A204.1 (cell line): ENCODE results near the gene SNAP91.
A peak's percentile ranks its signal among the peaks of the same experiment; 100 is the strongest.

ENCODE experiments used
- FAIRE-seq: peaks from 2 replicates; lab custom pipeline; 2012; peaks lifted over from hg19 to GRCh38; lab: Jason Lieb, UNC

Gene SNAP91

DNA sequence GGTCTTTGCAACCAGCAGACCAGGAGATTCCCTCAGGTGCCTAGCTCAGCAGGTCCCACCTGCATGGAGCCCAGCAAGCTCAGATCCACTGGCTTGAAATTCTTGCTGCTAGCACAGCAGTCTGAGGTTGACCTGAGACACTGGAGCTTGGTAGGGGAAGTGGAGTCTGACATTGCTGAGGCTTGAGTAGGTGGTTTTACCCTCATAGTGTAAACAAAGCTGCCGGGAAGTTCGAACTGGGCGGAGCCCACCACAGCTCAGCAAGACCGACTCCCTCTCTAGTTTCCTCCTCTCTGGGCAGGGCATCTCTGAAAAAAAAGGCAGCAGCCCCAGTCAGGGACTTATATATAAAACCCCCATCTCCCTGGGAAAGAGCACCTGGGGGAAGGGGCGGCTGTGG lies 162.3 kb downstream of the SNAP91 start:
- no peak for FAIRE-seq

DNA sequence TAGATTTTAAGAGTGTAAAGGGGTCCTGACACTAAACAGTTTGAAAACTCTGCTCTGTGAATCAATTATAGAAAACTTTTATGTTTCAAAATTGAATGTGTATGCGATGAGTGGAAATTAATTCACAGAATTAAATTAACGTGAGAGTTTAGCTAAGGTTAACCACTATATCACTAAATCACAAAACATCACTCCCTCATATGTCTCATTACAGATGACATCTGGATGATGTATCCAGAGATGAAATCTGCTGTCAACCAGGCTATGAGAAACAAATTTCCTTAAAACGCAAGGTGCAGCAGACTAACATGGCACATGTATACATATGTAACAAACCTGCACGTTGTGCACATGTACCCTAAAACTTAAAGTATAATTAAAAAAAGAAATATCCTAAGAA lies 169.2 kb downstream of the SNAP91 start:
- FAIRE-seq = no peak

DNA sequence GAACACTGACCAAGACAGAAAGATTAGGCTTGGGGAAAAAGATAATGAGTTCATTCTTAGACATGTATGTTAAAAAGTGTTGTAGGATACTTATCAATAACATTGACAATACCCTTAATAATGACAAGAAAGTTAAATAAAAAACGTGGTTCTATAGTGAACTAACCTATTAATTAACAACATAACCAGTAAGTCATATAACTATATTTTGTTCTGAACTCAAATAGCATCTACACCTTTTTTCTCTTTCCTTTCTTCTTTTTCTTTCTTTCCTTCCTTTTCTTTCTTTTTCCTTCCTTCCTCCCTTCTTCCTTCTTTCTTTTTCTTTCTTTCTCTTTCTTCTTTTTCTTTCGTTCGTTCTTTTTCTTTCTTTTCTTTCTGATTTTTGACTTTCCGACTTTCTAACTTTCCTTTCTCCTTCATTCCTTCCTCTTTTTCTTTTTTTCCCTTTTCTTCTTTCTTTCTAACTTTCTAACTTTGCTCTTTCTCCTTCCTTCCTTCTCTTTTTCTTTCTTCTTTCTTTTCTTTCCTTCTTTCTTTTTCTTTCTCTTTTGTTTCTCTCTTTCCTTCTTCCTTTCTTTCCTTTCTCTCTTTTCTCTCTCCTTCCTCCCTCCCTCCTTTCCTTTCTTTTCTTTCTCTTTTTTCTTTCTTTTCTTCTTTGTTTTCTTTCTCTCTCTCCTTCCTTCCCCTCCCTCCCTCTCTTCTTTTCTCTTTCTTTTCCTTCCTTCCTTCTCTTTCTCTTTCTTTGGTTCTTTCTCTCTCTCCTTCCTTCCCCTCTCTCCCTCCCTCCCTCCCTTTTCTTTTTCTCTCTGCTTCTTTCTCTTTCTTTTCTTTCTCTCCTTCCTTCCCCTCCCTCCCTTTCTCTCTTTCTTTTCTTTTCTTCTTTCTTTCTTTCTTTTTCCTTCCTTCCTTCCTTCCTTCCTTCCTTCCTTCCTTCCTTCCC lies 172.0 kb downstream of the SNAP91 start:
- FAIRE-seq = no peak

DNA sequence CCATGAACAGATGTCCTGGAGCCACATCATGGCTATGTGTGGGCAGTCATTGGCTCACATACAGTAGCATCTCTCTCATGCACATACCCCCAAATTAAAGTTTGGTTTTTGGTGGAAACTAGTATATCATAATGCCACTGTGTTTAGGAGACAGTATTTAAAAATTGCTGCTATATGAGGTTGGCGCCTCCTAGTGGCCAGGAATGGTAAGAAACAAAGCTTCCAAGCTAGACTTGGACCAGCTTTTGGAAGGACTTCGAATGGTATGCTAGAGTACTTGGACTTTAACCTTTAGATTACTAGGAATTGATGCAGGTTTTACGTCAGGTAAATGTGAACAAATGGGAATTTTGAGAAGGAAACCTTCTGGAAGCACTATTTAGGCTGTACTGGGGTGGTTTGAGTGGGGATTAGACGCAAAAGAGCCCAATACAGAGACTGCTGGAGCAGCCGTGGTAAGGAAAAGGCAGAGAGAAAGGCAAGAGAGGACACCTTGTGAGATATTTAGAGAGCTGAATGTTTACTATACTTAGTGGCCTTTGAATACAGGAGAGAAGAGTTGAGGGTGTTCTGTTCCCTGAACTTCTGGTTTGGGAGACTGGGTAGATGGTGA lies 172.8 kb downstream of the SNAP91 start:
- no peak for FAIRE-seq

GRCh38 chr6:83518816-83519480 lies 190.0 kb downstream of the SNAP91 start:
- no peak for FAIRE-seq

DNA sequence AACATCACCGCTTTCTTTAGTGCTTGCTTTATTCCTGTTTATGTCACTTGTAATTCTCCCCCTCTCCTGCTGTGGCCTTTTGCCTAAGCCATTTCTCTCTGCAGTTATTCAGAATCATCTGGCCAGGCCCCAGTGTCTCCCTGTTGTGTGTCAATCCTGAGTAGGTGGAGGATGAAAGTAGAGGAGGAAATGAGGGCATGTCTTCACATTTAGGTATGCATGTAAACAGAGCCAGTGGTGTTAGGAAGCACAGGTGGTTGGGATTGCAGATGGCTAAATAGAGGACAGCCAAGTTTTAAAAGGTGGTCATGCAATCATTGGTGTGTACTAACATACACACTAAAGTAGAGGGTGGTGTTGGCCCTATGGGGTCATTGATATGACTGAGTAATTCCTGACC lies 191.4 kb downstream of the SNAP91 start:
- FAIRE-seq = no peak

DNA sequence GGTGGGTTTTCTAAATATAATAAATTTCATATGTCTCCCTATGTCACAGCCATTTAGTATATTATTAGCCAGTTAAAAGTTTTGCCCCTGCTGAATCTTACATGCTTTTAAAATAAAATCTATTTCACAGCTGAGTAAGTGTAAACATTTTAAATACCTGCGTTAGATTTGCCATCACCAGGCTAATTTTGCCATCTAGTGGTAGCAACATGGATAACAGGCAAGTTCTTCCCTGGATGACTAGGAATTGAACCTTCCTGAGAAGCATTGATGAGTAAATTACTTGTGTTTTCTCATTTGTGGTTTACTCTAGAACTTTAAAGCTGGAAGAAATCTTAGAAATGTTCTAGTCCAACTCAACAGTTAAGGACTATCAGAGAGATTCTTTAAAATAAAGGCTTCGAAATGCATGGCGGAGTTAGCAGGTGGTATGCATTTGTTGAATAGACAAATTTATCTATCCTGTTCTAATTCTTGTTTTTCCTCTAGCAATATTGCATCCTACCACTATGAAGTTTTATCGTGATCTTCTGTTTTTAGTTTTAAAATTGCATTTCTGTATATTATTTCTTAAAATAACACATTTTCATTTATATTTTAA lies 193.9 kb downstream of the SNAP91 start:
- FAIRE-seq = peak; percentile 95

- no peak for FAIRE-seq
Observed at GRCh38 chr6:83514466-83514865, 194.4 kb downstream of the SNAP91 start.

- no peak for FAIRE-seq
Observed at GRCh38 chr6:83511901-83512681, 196.8 kb downstream of the SNAP91 start, which contains the start of gene PRSS35. TSS of gene PRSS35 (plus strand) at chr6:83512534. CDS start at chr6:83523442, 10,908 bp downstream.

DNA sequence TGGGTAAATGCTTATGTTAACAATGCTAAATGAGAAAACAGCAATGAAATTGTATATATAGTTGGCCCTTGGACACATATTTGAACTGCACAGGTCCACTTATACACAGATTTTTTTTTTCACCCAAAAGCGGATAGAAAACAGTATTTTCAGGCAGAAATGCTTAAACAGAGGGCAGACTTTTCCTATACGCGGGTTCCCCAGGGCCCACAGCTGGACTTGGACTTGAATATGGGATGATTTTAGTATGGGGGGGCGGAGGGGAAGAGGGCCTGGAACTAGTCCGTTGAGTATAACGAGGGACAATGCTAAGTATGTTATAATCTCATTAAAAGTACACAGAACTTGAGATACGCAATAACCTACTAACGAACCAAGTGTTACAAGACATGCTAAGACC lies 197.6 kb downstream of the SNAP91 start:
- no peak for FAIRE-seq

GRCh38 chr6:83510791-83511190 lies 198.1 kb downstream of the SNAP91 start:
- FAIRE-seq = no peak

DNA sequence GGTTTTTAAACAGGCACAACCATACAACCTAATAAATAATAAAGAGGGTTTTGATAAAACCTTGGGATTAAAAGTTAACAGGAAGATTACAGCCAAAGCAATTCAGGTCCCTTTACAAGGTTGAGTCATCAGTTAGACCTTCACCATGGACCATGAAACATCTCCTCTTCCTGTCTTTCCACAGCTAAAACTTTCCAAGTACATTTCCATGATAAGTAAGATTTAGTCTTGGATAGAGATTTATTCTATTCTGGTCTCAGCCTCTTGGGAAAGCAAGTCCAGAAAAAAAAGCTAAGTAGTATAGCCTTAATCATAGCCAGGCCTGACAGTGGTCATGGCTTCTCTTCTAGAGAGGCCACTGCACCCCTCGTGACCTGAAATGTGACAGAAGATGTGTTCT lies 199.5 kb downstream of the SNAP91 start:
- FAIRE-seq = no peak

- no peak for FAIRE-seq
Observed at GRCh38 chr6:83505356-83505755, 203.5 kb downstream of the SNAP91 start.
